A673 (cell line): Measurements from ENCODE around the gene NR1H4.

ENCODE experiments used
- CTCF ChIP-seq: fragments of 300-800, 200-600 bp; sonication (generic); conservative IDR thresholded peaks from 2 replicates; pipeline ENCODE4 v1.5.1; 2017; ENCODE audit warnings: low read depth, mild to moderate bottlenecking, antibody characterized with exemption, low read length, moderate library complexity, mixed read lengths
- EZH2 ChIP-seq: fragments of 200-600 bp; sonication (generic); IDR thresholded peaks from 2 replicates; pipeline ENCODE4 v1.6.1; 2017; ENCODE audit warnings: borderline replicate concordance, low read depth, mild to moderate bottlenecking, mixed read lengths, antibody characterized with exemption, low read length; ENCODE audit not compliant: poor library complexity, severe bottlenecking

- TF ChIP-seq EZH2, result no peak
- no peak for TF ChIP-seq CTCF
These were observed 26.3 kb upstream of the NR1H4 start for GRCh38 chr12:100447381-100447780.
